ENCODE measurements around the gene EFL1. TPM values are rescaled to one million over a fixed set of nuclear protein-coding genes. Genes with fewer than 3 reads are reported as not detected.
A peak's percentile ranks its signal among the peaks of the same experiment; 100 is the strongest.
"Not testable (repeated sequence)": the region's sequence is repeated elsewhere in the genome, so short reads cannot be mapped to it uniquely, and the experiment has no call there.

Gene EFL1
- total RNA-seq (10 to 100 TPM; 11.3 to 19.2 (median 16.1) TPM), polyA plus RNA-seq (10 to 100 TPM in 1 of 2 donors, 1 to 10 TPM in 1; 3.5 to 15.0 TPM)
- long read RNA-seq, donor 1, transcript EFL1-201 (20 exons, 3,675 nt): major isoform, 26 of 34 reads
- long read RNA-seq, donor 1, partial matches to known transcripts: 5 of 34 reads
- long read RNA-seq, donor 1, other reads (novel, unspliced or antisense): 3 of 34 reads
- long read RNA-seq, donor 2, transcript EFL1-201 (20 exons, 3,675 nt): major isoform, 25 of 47 reads
- long read RNA-seq, donor 2, partial matches to known transcripts: 15 of 47 reads
- long read RNA-seq, donor 2, other reads (novel, unspliced or antisense): 7 of 47 reads
- long read RNA-seq, donor 3, transcript EFL1-201 (20 exons, 3,675 nt): major isoform, 14 of 21 reads
- long read RNA-seq, donor 3, partial matches to known transcripts: 2 of 21 reads
- long read RNA-seq, donor 3, other reads (novel, unspliced or antisense): 5 of 21 reads

DNA sequence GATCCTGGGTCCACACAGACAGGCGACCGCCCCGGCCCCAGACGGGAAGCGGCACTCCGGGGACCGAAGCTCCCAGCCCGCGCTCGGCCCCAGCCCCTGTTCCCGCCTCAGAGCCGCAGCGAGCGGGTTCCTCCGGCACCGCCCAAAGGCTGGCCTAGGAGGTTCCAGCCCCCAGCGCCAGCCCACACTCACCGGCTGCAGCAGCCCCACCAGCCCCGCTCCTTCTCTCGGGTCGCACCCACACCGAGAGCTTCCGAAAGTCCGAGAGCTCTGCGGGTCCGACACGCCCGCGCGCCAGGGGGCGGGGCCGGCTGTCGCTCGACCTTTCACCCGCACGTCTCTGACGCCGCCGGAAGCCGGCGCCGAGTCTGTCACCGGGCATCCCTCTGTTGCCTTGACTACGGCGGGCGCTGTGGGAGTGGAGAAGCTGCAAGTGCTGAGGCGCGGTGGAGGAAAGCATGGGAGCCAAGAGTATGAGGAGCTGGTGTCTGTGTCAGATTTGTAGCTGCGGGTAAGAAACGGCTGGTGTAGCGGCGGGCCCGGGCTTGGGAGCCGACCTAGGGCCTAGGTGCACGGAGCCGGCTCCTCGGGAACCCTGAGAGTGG lies at the start of gene EFL1, which contains the start of gene SAXO2:
EFL1 (minus strand) TSS at position 313 of the 605 bp plus-strand sequence. CDS start 956 bp downstream, outside the sequence.
SAXO2 (plus strand) TSS at position 397 of the 605 bp plus-strand sequence; CDS start at position 459, 62 bp downstream.
- H3K36me3 ChIP-seq: peaks cover 0 to 21% (median 14%) of the 10 kb centered on the region in 9 donors
- TF ChIP-seq, protein P1, sequence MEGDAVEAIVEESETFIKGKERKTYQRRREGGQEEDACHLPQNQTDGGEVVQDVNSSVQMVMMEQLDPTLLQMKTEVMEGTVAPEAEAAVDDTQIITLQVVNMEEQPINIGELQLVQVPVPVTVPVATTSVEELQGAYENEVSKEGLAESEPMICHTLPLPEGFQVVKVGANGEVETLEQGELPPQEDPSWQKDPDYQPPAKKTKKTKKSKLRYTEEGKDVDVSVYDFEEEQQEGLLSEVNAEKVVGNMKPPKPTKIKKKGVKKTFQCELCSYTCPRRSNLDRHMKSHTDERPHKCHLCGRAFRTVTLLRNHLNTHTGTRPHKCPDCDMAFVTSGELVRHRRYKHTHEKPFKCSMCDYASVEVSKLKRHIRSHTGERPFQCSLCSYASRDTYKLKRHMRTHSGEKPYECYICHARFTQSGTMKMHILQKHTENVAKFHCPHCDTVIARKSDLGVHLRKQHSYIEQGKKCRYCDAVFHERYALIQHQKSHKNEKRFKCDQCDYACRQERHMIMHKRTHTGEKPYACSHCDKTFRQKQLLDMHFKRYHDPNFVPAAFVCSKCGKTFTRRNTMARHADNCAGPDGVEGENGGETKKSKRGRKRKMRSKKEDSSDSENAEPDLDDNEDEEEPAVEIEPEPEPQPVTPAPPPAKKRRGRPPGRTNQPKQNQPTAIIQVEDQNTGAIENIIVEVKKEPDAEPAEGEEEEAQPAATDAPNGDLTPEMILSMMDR (IDR thresholded peaks at IDR 0.05): no peak
- peak in 1 of 2 donors; percentile 54 for TF ChIP-seq POLR2A (IDR thresholded peaks at IDR 0.05)
- ATAC-seq (peak; percentile 96 to 99 (median 99)), DNase-seq (peak; percentile 91 to 97 (median 92))
- H3K27ac ChIP-seq: peak within 1 kb of the TSS in 11 of 12 donors; percentile 36 to 86 (median 80)
- H3K4me1 ChIP-seq: peaks cover 0 to 33% (median 20%) of the 10 kb centered on the region in 12 donors
- peak within 1 kb of the TSS; percentile 73 to 97 (median 88) for H3K4me3 ChIP-seq
- H3K9me3 ChIP-seq: no peaks in the 10 kb centered on the region
- H3K27me3 ChIP-seq: no peaks in the 10 kb centered on the region
- intact Hi-C loops (cut with DNase I): no loop called here
- 0 to 1% (median 0%) methylated on average over 51 to 57 of the region's 57 CpGs for WGBS, 4 donors

DNA sequence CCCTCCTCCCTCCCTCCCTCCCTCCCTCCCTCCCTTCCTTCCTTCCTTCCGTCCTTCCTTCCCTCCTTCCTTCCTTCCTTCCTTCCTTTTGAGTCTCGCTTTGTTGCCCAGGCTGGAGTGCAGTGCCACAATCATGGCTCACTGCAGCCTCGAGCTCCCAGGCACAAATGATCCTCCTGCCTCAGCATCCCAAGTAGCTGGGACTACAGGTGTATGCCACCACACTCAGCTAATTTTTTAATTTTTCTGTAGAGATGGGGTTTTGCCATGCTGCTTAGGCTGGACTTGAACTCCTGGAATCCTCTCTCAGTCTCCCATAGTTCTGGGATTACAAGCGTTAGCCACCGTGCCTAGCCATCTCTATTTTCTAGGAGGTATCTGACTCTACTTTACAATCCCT lies 48.8 kb upstream of the EFL1 start:
- intact Hi-C loops (cut with DNase I); H3K4me3 ChIP-seq; H3K9me3 ChIP-seq; DNase-seq; H3K4me1 ChIP-seq; H3K36me3 ChIP-seq; ATAC-seq; H3K27ac ChIP-seq; H3K27me3 ChIP-seq: not testable (repeated sequence)
- 79 to 85% (median 80%) methylated on average over 4 to 5 of the region's 5 CpGs for WGBS, 4 donors

DNA sequence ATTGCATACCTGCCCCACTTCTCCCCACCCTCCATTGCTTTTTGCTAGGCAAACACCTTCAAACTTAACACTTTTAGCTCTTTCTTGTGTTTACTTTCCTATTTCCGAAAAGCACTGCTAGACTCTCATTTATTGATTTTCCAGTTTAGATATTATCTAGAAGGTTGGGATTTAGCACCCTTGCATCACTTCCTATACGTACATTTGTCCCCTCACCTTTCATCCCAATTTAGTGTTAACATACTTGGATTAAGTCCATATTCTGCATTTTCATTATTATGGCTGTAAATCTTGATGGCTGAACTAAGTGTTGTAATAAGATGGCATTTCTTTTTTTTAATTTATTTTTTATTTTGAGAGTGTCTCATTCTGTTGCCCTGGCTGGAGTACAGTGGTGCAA lies 47.3 kb upstream of the EFL1 start:
- 87 to 95% (median 92%) methylated on average over 2 of the region's 2 CpGs for WGBS, 4 donors
- DNase-seq: no peak

DNA sequence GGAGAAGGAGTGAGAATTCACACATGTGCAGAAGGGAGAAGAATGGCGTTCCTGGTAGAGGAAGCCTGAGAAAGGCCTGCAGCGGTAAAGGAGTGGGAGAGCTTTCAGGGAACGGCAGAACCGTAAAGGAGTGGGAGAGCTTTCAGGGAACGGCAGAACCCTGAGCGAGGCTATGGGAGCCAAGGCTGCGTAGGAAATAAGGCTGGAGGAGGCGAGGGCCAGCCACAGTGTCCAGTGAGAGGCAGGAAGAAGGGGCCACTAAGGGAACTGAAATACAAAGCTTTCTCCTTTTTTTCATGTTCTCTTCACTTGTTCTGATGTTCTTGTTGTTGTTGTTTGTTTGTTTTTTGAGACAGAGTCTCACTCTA lies 45.2 kb upstream of the EFL1 start:
- TF ChIP-seq, protein P1 (IDR thresholded peaks at IDR 0.05): no peak
- no peak for TF ChIP-seq POLR2A (IDR thresholded peaks at IDR 0.05)
- H3K27me3 ChIP-seq: no peaks in the 10 kb centered on the region
- H3K4me3 ChIP-seq: no peak overlapping the region
- DNase-seq (no peak), ATAC-seq (no peak)
- H3K36me3 ChIP-seq: no peaks in the 10 kb centered on the region
- no peak overlapping the region for H3K27ac ChIP-seq
- H3K4me1 ChIP-seq: no peaks in the 10 kb centered on the region
- intact Hi-C loops (cut with DNase I): no loop called here
- peaks cover 0 to 9% (median 0%) of the 10 kb centered on the region in 12 donors for H3K9me3 ChIP-seq
- WGBS, 4 donors: 79 to 87% (median 87%) methylated on average over 5 to 8 of the region's 8 CpGs

More for the DNA sequence above, 47.3 kb upstream of the EFL1 start:
- Histone ChIP-seq H3K4me3 (no peak overlapping the region), H3K27ac (no peak overlapping the region), H3K4me1 (no peaks in the 10 kb centered on the region), H3K9me3 (peaks cover 0 to 9% (median 0%) of the 10 kb centered on the region in 12 donors), H3K27me3 (no peaks in the 10 kb centered on the region), H3K36me3 (no peaks in the 10 kb centered on the region)
- TF ChIP-seq, protein P1 (IDR thresholded peaks at IDR 0.05): no peak
- TF ChIP-seq POLR2A (IDR thresholded peaks at IDR 0.05): no peak
- intact Hi-C loops (cut with DNase I): no loop called here
- no peak for ATAC-seq

Measured in heart left ventricle (tissue), 16 donors.